SU-DHL-6 (cell line): ENCODE results near the gene SNX8.

Experiments
- H2AFZ ChIP-seq: fragments of 200-600 bp; sonication (generic); 2 replicates; pipeline ENCODE4 v1.6.1; 2014; ENCODE audit warnings: low read depth, mild to moderate bottlenecking, moderate library complexity, mixed read lengths, antibody characterized with exemption, low read length; ENCODE audit not compliant: severe bottlenecking
- H3F3A ChIP-seq: fragments of 200-600 bp; shearing (Covaris generic); 2 replicates; pipeline ENCODE4 v1.6.0; 2016; ENCODE audit warnings: antibody characterized with exemption, mild to moderate bottlenecking; ENCODE audit not compliant: insufficient read depth
- H3K27ac ChIP-seq: fragments of 200-600 bp; sonication (generic); 2 replicates; pipeline ENCODE4 v1.5.1; 2016; ENCODE audit warnings: low read depth, mild to moderate bottlenecking, low read length, moderate library complexity, mixed read lengths
- H3K27me3 ChIP-seq: fragments of 200-600 bp; sonication (generic), shearing (Covaris generic); 2 replicates; pipeline ENCODE4 v1.6.0; 2014; ENCODE audit warnings: mild to moderate bottlenecking, low read length
- H3K36me3 ChIP-seq: fragments of 200-600 bp; sonication (generic); 2 replicates; pipeline ENCODE4 v1.6.1; 2014; ENCODE audit warnings: mild to moderate bottlenecking, low read length, mixed read lengths
- H3K4me2 ChIP-seq: fragments of 300-600, 200-600 bp; shearing (Covaris generic), sonication (generic); 2 replicates; pipeline ENCODE4 v1.6.0; 2014; ENCODE audit warnings: low read length, low read depth, mild to moderate bottlenecking; ENCODE audit not compliant: poor library complexity, severe bottlenecking
- H3K4me3 ChIP-seq: fragments of 200-600 bp; sonication (generic); 2 replicates; pipeline ENCODE4 v1.5.1; 2014; ENCODE audit warnings: antibody characterized with exemption, low read length, mild to moderate bottlenecking, mixed read lengths; ENCODE audit not compliant: insufficient read depth, poor library complexity, severe bottlenecking
- H3K79me2 ChIP-seq: fragments of 200-600 bp; sonication (generic); 2 replicates; pipeline ENCODE4 v1.6.1; 2014; ENCODE audit warnings: mild to moderate bottlenecking, low read length, moderate library complexity; ENCODE audit not compliant: insufficient read depth
- H3K9ac ChIP-seq: fragments of 200-600 bp; sonication (generic); 2 replicates; pipeline ENCODE4 v1.7.0; 2014; ENCODE audit warnings: mild to moderate bottlenecking, low read length
- H3K9me2 ChIP-seq: fragments of 200-600 bp; sonication (generic); replicated peaks from 2 replicates; pipeline ENCODE4 v1.6.1; 2014; ENCODE audit warnings: low read length; ENCODE audit not compliant: insufficient read depth
- H3K9me3 ChIP-seq: fragments of 200-600 bp; sonication (generic); 2 replicates; pipeline ENCODE4 v1.6.1; 2014; ENCODE audit warnings: low read length, mixed read lengths; ENCODE audit not compliant: insufficient read depth
- H4K20me1 ChIP-seq: fragments of 200-600 bp; sonication (generic); 2 replicates; pipeline ENCODE4 v1.6.1; 2014; ENCODE audit warnings: low read depth, mild to moderate bottlenecking, antibody characterized with exemption, low read length, moderate library complexity, mixed read lengths
- EZH2phosphoT487 ChIP-seq: fragments of 200-600 bp; sonication (generic), shearing (Covaris generic); conservative IDR thresholded peaks from 2 replicates; pipeline ENCODE4 v1.6.1; 2018; ENCODE audit warnings: mild to moderate bottlenecking, antibody characterized with exemption, low read length, moderate library complexity, mixed read lengths
- TF ChIP-seq, protein P1 (sequence below): fragments of 200-600 bp; sonication (generic); IDR thresholded peaks from one replicate; pipeline ENCODE4 v1.5.1; 2017; ENCODE audit warnings: antibody characterized with exemption, mild to moderate bottlenecking, low read length, moderate library complexity; ENCODE audit not compliant: insufficient read depth, poor library complexity, severe bottlenecking

Gene SNX8

GRCh38 chr7:2208712-2209111, 105.5 kb downstream of the SNX8 start:
- H3K9ac ChIP-seq, result no peak overlapping the region
- H3F3A ChIP-seq, result no peaks in the 10 kb centered on the region
- H4K20me1 ChIP-seq, result no peaks in the 10 kb centered on the region
- no peak overlapping the region for H3K4me3 ChIP-seq
- no peak for TF ChIP-seq EZH2phosphoT487
- TF ChIP-seq, protein P1, sequence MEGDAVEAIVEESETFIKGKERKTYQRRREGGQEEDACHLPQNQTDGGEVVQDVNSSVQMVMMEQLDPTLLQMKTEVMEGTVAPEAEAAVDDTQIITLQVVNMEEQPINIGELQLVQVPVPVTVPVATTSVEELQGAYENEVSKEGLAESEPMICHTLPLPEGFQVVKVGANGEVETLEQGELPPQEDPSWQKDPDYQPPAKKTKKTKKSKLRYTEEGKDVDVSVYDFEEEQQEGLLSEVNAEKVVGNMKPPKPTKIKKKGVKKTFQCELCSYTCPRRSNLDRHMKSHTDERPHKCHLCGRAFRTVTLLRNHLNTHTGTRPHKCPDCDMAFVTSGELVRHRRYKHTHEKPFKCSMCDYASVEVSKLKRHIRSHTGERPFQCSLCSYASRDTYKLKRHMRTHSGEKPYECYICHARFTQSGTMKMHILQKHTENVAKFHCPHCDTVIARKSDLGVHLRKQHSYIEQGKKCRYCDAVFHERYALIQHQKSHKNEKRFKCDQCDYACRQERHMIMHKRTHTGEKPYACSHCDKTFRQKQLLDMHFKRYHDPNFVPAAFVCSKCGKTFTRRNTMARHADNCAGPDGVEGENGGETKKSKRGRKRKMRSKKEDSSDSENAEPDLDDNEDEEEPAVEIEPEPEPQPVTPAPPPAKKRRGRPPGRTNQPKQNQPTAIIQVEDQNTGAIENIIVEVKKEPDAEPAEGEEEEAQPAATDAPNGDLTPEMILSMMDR, result no peak
- H3K36me3 ChIP-seq, result 0 out of 2 replicates have a peak, but pooled peaks cover 4% of the 10 kb centered on the region
- H3K9me3 ChIP-seq, result no peaks in the 10 kb centered on the region
- no peaks in the 10 kb centered on the region for H3K27me3 ChIP-seq
- no peaks in the 10 kb centered on the region for H3K79me2 ChIP-seq
- no peak overlapping the region for H3K27ac ChIP-seq
- H2AFZ ChIP-seq, result no peak overlapping the region
- no peaks in the 10 kb centered on the region for H3K9me2 ChIP-seq
- H3K4me2 ChIP-seq, result no peak overlapping the region

- H3K79me2 ChIP-seq, result no peaks in the 10 kb centered on the region
- no peak overlapping the region for H3K9ac ChIP-seq
- no peaks in the 10 kb centered on the region for H3F3A ChIP-seq
- no peak overlapping the region for H2AFZ ChIP-seq
- no peak for TF ChIP-seq EZH2phosphoT487
- TF ChIP-seq, protein P1, result no peak
- no peaks in the 10 kb centered on the region for H3K9me2 ChIP-seq
- no peak overlapping the region for H3K4me2 ChIP-seq
- H3K4me3 ChIP-seq, result no peak overlapping the region
- H3K9me3 ChIP-seq, result no peaks in the 10 kb centered on the region
- H3K36me3 ChIP-seq, result no peaks in the 10 kb centered on the region
- H3K27ac ChIP-seq, result no peak overlapping the region
- H4K20me1 ChIP-seq, result no peaks in the 10 kb centered on the region
- H3K27me3 ChIP-seq, result no peaks in the 10 kb centered on the region
Measured at GRCh38 chr7:2205036-2205780, 109.0 kb downstream of the SNX8 start.

GRCh38 chr7:2204446-2204845, 109.8 kb downstream of the SNX8 start:
- no peaks in the 10 kb centered on the region for H3K36me3 ChIP-seq
- H2AFZ ChIP-seq, result no peak overlapping the region
- no peaks in the 10 kb centered on the region for H3K79me2 ChIP-seq
- H3K27me3 ChIP-seq, result no peaks in the 10 kb centered on the region
- H4K20me1 ChIP-seq, result no peaks in the 10 kb centered on the region
- H3K9me3 ChIP-seq, result no peaks in the 10 kb centered on the region
- H3K4me3 ChIP-seq, result no peak overlapping the region
- no peaks in the 10 kb centered on the region for H3F3A ChIP-seq
- H3K9ac ChIP-seq, result no peak overlapping the region
- no peak overlapping the region for H3K27ac ChIP-seq
- TF ChIP-seq, protein P1, result no peak
- no peak for TF ChIP-seq EZH2phosphoT487
- H3K9me2 ChIP-seq, result no peaks in the 10 kb centered on the region
- H3K4me2 ChIP-seq, result no peak overlapping the region
